GM18868 (cell line): ENCODE results near the gene EDN2.

Experiments
- ATAC-seq: cut with Tn5 transposase; IDR thresholded peaks from one replicate; pipeline ENCODE4 v1.9.1; 2021; ENCODE audit warnings: mild to moderate bottlenecking, moderate library complexity; ENCODE audit not compliant: unreplicated experiment

EDN2 gene

GRCh38 chr1:41444246-41444645, 40.2 kb downstream of the EDN2 start:
- ATAC-seq: no peak

DNA sequence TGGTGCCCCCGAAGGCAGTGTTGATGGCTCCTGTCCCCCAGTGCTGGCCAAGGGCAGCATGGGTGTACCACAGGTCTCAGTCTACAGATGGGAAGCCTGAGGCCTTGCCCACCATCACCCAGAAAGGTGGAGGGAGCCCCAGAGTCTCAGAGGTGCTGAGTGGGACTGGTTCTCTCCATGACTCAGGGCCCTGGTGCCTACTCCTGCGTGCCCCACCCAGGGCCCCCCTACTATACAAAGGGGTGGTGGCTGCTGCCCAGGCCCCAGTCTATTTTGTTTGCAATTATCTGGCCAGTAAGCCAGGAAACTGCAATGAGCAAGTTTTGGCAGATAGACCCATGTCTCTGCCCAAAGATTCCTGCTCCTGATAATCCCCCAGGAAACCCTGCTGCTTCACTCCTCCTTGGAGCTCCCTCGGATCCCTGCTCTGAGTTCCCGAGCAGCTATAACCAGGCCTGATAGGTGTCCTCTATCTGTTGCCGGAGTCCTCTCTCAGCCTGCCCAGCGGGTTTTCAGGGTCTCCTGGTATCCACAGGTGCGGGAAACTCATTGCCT, 41.7 kb downstream of the EDN2 start:
- no peak for ATAC-seq

DNA sequence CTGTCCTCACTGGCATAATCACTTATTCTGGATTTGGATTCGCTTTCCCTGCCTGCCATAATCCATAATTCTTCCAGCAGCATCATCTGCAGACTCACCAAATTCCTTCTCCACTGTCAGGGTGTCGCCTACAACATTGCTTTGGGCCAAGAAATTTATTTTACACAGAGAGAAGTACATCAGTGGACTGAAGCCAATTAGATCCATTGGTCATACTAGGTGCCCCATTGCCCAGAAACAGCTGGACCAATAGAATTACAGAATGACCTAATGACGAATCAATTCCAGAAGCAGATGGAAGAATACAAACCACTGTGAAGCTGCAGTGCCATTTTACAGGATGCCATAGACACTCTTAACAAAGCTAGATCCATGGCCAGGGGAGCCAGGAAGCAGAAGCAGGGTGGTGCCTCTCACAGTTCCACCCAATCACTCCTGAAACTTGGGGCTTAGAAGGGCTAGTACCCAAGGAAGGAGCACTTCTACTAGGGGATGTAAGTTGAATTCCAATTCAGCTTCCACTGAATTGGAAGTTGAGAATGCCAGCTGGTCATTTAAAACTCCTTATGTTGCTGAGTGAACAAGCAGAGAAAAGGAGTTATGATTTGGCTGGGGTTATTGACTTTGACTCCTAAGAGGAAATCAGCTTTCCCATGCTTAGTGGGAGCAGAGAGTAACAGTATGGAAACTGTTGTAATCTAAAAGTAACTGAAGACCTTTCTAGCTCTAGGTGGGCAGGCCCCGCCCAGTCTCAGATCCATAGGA, 44.0 kb downstream of the EDN2 start:
- no peak for ATAC-seq

GRCh38 chr1:41439234-41439633, 45.2 kb downstream of the EDN2 start:
- no peak for ATAC-seq

DNA sequence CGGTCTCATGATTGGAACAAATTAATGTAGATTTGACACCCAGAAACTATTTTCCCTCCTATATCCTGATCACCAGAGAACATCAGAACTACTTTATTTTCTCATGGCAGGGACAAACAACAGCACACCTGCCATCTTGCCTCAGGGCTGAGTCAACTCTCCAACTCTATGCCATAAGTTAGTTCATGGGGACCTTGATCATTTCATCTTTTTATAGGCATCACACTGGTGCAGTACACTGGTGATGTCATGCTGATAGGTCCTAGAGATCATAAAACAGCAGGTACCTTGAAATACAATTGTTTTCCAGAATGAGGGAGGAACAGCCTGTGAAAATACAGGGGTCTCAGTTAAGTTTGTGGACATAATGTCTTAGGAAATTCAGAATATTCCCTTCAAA, 45.8 kb downstream of the EDN2 start:
- no peak for ATAC-seq

DNA sequence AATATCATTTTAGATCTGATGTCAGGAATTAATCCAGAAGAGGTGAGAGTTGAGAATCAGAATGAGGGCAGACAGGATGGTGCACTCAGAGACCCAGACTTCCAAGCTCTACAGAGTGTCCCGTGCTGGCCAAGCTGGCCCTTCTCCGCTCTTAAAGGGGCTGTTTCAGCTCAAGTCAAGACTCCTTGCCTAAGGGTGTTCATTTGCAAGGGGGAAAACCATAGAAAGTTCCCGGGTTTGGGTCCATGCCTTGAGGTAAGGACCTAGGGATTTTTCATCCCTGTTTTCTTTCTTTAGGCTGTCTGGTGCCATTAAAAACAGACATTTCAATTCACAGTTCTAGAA, 47.5 kb downstream of the EDN2 start:
- no peak for ATAC-seq

DNA sequence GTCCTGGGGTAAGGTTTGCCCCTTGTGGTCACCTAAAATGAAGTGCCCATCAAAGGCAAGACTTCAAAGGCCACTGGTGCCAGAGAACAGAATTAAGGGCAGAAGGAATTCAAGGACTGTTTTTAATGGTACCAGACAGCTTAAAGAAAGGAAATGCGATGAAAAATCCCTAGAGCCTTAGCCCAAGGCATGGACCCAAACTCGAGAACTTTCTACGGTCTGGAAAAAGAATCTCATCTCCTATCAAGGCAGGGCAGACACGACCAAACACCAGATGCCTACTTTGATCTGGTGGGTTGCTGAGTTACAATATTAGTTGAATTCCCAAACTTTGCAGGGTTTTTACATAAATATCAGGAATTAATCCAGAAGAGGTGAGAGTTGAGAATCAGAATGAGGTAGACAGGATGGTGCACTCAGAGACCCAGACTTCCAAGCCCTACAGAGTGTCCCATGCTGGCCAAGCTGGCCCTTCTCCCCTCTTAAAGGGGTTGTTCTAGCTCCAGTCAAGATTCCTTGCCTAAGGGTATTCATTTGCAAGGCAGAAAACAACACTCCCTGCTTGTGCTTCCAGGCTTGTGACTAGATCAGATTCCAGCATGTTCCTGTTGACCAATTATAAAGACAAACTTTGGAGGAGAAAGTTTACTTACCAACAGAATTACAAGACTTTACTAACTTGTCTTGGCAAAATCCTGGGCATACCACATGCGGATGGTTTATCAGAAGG, 48.0 kb downstream of the EDN2 start:
- no peak for ATAC-seq

- ATAC-seq: no peak
These were observed 48.8 kb downstream of the EDN2 start for GRCh38 chr1:41435570-41436178.

- no peak for ATAC-seq
These were observed 49.6 kb downstream of the EDN2 start for GRCh38 chr1:41434748-41435449.

DNA sequence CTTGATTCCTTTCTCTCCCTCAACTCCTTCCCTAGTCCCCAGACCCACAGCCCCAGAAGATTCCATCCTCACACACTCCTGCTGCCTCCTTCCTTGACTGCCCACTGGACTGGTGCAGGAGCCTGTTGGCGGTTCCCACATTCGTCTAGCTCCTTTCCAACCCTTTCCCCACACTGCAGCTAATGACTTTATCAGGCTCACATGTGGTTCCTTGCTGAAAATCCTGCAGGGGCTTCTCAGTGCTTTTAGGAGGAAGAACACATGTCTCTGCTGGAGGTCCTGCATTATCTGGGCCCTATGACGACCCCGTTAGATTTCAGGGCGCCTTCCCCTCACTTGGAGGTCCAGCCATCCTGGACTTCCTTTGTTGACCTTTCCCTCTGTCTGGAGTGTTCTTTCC, 50.2 kb downstream of the EDN2 start:
- ATAC-seq: no peak

DNA sequence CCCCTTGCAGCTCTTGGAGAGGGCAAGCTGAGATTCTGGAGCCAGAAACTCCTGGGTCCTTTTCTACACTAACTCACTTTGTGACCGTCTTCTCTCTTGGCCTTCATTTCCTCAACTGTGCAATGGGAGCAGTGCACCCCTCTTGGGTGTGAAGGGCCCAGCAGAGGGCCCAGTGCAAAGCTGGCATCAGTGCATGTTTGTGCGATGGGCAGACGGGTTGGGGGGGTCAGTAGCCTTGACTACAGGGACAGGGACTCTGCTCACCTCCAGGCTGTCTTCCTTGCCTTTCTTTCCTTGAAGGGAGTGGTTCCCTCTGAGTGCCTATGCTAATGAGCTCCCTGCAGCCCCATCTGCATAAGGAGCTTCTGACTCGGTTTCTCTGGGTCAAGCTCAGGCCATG, 51.0 kb downstream of the EDN2 start:
- ATAC-seq: no peak

GRCh38 chr1:41432481-41433280, 51.8 kb downstream of the EDN2 start:
- peak; percentile 43 for ATAC-seq

DNA sequence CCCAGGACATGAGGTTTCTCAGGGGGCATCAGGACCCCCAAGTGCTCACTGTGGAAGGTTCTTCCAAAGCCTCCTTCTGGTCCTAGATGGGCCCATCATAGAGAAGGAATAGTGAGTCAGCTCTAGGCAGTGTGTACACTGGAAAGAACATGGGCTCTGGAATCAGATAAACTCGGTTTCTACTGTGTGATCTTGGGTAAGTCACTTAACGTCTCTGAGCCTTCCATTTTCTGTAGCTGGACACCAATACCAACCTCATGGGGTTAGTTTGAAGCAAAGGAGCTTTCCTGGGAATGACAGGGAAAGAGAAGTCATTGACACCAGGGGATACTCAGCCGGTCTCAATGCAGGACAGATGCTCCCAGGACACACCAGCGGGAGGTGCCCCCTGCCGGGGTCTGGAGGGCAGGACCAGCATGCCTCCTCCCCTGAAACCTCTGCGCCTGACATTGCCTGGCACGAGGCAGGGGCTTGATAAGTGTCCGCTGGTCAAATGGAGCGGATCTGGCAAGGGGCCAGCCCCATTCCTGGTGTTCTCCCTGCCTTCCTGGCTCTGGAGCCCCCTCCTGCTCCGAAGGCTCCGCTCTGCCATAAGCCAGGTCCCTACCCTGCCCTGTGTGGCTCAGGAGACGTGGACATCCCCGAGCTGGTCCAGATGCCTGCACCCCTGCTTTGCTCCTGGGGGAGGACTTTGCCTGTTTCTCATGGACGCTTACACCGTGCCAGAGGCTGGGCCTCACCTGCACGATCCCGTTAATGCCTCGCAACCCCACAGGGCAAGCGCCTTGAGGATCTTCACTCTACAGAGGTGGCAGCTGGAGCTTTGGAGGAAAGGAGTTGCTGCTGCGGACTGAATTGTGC, 52.8 kb downstream of the EDN2 start:
- no peak for ATAC-seq

- ATAC-seq: no peak
These were observed 53.9 kb downstream of the EDN2 start for GRCh38 chr1:41430582-41430981.

- no peak for ATAC-seq
These were observed 54.4 kb downstream of the EDN2 start for GRCh38 chr1:41430069-41430468.

GRCh38 chr1:41429641-41430035, 54.8 kb downstream of the EDN2 start:
- no peak for ATAC-seq
